Activated naive CD4-positive, alpha-beta T cell treated with anti-CD3 and anti-CD28 coated beads, Interleukin-2, amount 50 U/mL, for 16 hours (primary cell): ENCODE measurements around the gene KIF2C.

Source experiments
- DNase-seq: peaks from one replicate; pipeline ENCODE4 v3.0.0-alpha.2; 2020

KIF2C gene

GRCh38 chr1:44817307-44817706 is 77.7 kb downstream of the KIF2C start:
- DNase-seq: no peak
